SW 1271 (cell line): ENCODE measurements around the gene BRIP1.
"Not testable (repeated sequence)": the region's sequence is repeated elsewhere in the genome, so short reads cannot be mapped to it uniquely, and the experiment has no call there.

ENCODE experiments used
- DNase-seq, 2 experiments: peaks; one replicate each; lab custom pipeline; 2025; lab: John Stamatoyannopoulos, UW

The BRIP1 gene

GRCh38 chr17:61863801-61864126 is 436 bp upstream of the BRIP1 start:
- no peak for DNase-seq

GRCh38 chr17:61862105-61862574 is 1.2 kb downstream of the BRIP1 start:
- peak in 1 of 2 experiments; percentile 24 for DNase-seq

- DNase-seq: not testable (repeated sequence)
Measured at GRCh38 chr17:61860397-61860796, 2.9 kb downstream of the BRIP1 start.

- DNase-seq: no peak
Measured at GRCh38 chr17:61856035-61856434, 7.3 kb downstream of the BRIP1 start.

GRCh38 chr17:61852857-61853256 is 10.5 kb downstream of the BRIP1 start:
- no peak for DNase-seq

GRCh38 chr17:61849674-61850073 is 13.7 kb downstream of the BRIP1 start:
- no peak for DNase-seq

- no peak for DNase-seq
Measured at GRCh38 chr17:61848896-61849295, 14.4 kb downstream of the BRIP1 start.

GRCh38 chr17:61848247-61848646 is 15.1 kb downstream of the BRIP1 start:
- no peak for DNase-seq

GRCh38 chr17:61847659-61848058 is 15.7 kb downstream of the BRIP1 start:
- DNase-seq: no peak

- DNase-seq: no peak
Measured at GRCh38 chr17:61846761-61847375, 16.5 kb downstream of the BRIP1 start.

- DNase-seq: no peak
Measured at GRCh38 chr17:61846088-61846487, 17.2 kb downstream of the BRIP1 start.

GRCh38 chr17:61843435-61843834 is 19.9 kb downstream of the BRIP1 start:
- no peak for DNase-seq

GRCh38 chr17:61842899-61843298 is 20.4 kb downstream of the BRIP1 start:
- no peak for DNase-seq

GRCh38 chr17:61839300-61839786 is 24.0 kb downstream of the BRIP1 start:
- DNase-seq: no peak

GRCh38 chr17:61837175-61838051 is 25.9 kb downstream of the BRIP1 start:
- peak in 1 of 2 experiments; percentile 50 for DNase-seq

- DNase-seq: no peak
Measured at GRCh38 chr17:61836266-61837174, 26.8 kb downstream of the BRIP1 start.

GRCh38 chr17:61835606-61836005 is 27.7 kb downstream of the BRIP1 start:
- DNase-seq: no peak

GRCh38 chr17:61834610-61835009 is 28.7 kb downstream of the BRIP1 start:
- DNase-seq: no peak

- DNase-seq: peak; percentile 56 to 89
Measured at GRCh38 chr17:61833536-61834193, 29.7 kb downstream of the BRIP1 start.

- DNase-seq: no peak
Measured at GRCh38 chr17:61832463-61832862, 30.9 kb downstream of the BRIP1 start.

- no peak for DNase-seq
Measured at GRCh38 chr17:61831099-61831498, 32.2 kb downstream of the BRIP1 start.

- no peak for DNase-seq
Measured at GRCh38 chr17:61828694-61829093, 34.6 kb downstream of the BRIP1 start.
